Articular chondrocyte of knee joint (primary cell): ENCODE data around the gene MAGEA3. TPM values are rescaled to one million over a fixed set of nuclear protein-coding genes. Genes with fewer than 3 reads are reported as not detected.

Source experiments
- total RNA-seq: library from RNA; depleted of rRNA; stranded (reverse); fragments of >200 nt; gene quantifications from 2 replicates; pipeline ENCODE4 v1.2.3, GENCODE V29; 2012

The MAGEA3 gene, protein sequence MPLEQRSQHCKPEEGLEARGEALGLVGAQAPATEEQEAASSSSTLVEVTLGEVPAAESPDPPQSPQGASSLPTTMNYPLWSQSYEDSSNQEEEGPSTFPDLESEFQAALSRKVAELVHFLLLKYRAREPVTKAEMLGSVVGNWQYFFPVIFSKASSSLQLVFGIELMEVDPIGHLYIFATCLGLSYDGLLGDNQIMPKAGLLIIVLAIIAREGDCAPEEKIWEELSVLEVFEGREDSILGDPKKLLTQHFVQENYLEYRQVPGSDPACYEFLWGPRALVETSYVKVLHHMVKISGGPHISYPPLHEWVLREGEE
- not detected in 2 replicates for total RNA-seq

GRCh38 chrX:152697952-152698931, at the start of gene MAGEA3:
Gene MAGEA3, plus strand, starts transcription at chrX:152698794. Its CDS starts 2,039 bp downstream, at chrX:152700833.

GRCh38 chrX:152709173-152709572, 10.6 kb downstream of the MAGEA3 start, which contains the start of gene CSAG2:
Gene CSAG2, minus strand, starts transcription at chrX:152709273. Its CDS starts 161 bp downstream, at chrX:152709112.

DNA sequence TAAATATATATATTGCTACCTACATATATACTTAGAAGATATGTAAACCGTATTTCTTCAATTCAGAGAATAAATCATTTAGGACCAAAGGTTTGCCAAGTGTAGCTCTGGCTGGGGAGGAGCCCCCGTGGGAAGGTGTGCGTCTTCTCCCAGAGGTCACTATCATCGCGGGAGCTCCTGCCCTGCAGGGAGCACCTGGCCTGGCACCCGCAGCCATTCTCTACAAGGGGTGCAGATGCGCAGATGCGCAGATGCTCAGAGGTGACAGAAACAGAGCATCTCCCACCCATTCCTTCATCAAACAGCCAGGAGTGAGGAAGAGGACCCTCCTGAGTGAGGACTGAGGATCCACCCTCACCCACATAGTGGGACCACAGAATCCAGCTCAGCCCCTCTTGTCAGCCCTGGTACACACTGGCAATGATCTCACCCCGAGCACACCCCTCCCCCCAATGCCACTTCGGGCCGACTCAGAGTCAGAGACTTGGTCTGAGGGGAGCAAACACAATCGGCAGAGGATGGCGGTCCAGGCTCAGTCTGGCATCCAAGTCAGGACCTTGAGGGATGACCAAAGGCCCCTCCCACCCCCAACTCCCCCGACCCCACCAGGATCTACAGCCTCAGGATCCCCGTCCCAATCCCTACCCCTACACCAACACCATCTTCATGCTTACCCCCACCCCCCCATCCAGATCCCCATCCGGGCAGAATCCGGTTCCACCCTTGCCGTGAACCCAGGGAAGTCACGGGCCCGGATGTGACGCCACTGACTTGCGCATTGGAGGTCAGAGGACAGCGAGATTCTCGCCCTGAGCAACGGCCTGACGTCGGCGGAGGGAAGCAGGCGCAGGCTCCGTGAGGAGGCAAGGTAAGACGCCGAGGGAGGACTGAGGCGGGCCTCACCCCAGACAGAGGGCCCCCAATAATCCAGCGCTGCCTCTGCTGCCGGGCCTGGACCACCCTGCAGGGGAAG, 15.5 kb downstream of the MAGEA3 start, which contains the start of gene MAGEA2B:
MAGEA2B (plus strand) TSS at position 814 of the 973 bp plus-strand sequence. CDS start 2,479 bp downstream, outside the sequence.

GRCh38 chrX:152733261-152733975, 34.8 kb downstream of the MAGEA3 start, which contains the start of the genes CSAG1 and MAGEA12:
Gene CSAG1, minus strand, starts transcription at chrX:152733721. Its CDS starts 1,261 bp downstream, at chrX:152732460.
Gene MAGEA12, plus strand, starts transcription at chrX:152733757. Its CDS starts 2,405 bp downstream, at chrX:152736162.

Other genes starting within 250 kb of the MAGEA3 start
- not detected in 2 replicates for gene GABRA3, start 247.5 kb upstream of the MAGEA3 start, total RNA-seq
- gene GABRQ, start 60.9 kb upstream of the MAGEA3 start, total RNA-seq = under 0.01 TPM in 1 of 2 replicates, not detected in the other
- gene CSAG2, start 10.5 kb downstream of the MAGEA3 start, total RNA-seq = not detected in 2 replicates
- not detected in 2 replicates for gene MAGEA2B, start 15.8 kb downstream of the MAGEA3 start, total RNA-seq
- not detected in 2 replicates for gene CSAG1, start 34.9 kb downstream of the MAGEA3 start, total RNA-seq
- not detected in 2 replicates for gene MAGEA12, start 35.0 kb downstream of the MAGEA3 start, total RNA-seq
- gene MAGEA2, start 55.0 kb downstream of the MAGEA3 start, total RNA-seq = not detected in 2 replicates
- not detected in 2 replicates for gene CSAG3, start 60.4 kb downstream of the MAGEA3 start, total RNA-seq
- gene MAGEA6, start 70.9 kb downstream of the MAGEA3 start, total RNA-seq = not detected in 2 replicates
- 50.3 and 67.7 TPM in 2 replicates for gene CETN2, start 132.0 kb downstream of the MAGEA3 start, total RNA-seq
- 15.0 and 15.8 TPM in 2 replicates for gene NSDHL, start 132.3 kb downstream of the MAGEA3 start, total RNA-seq
- 3.4 and 5.0 TPM in 2 replicates for gene ZNF185, start 199.3 kb downstream of the MAGEA3 start, total RNA-seq